Ovary (tissue), 9 donors: ENCODE data around the gene P2RX1. TPM values are rescaled to one million over a fixed set of nuclear protein-coding genes. Genes with fewer than 3 reads are reported as not detected.

Experiments
- DNase-seq, 5 donors: peaks; one replicate each; pipeline ENCODE4 v3.0.0-alpha.2; 2019 to 2020
- H3K27ac ChIP-seq, 2 donors: fragments of 200-600 bp; one replicate each; pipeline versions ENCODE4 v1.5.1 to v1.8.0; 2019 to 2022
- H3K27me3 ChIP-seq: fragments of 200-600 bp; one replicate; pipeline ENCODE4 v1.8.0; 2022
- H3K36me3 ChIP-seq: fragments of 200-600 bp; sonication (generic); one replicate; pipeline ENCODE4 v1.5.1; 2019
- H3K4me1 ChIP-seq: one replicate; pipeline ENCODE4 v1.8.1; 2013; ENCODE audit warnings: mild to moderate bottlenecking, moderate library complexity; ENCODE audit not compliant: insufficient read depth
- H3K4me3 ChIP-seq: fragments of 200-600 bp; sonication (generic); one replicate; pipeline ENCODE4 v1.5.1; 2017
- H3K9me3 ChIP-seq, 2 donors: fragments of 200-600 bp in 1 of 2; sonication (generic) in 1 of 2; one replicate each; pipeline versions ENCODE4 v1.5.1 to v1.8.1; 2013 to 2019; ENCODE audit warnings: mild to moderate bottlenecking in 1 of 2, moderate library complexity in 1 of 2
- CTCF ChIP-seq, 3 donors: fragments of 450-650 bp in 2 of 3; fragments of 200-600 bp in 1 of 3; IDR thresholded peaks; one replicate each; pipeline versions ENCODE4 v1.5.1 to v1.8.0; 2016 to 2022; ENCODE audit warnings: antibody characterized with exemption in 3 of 3, mild to moderate bottlenecking in 1 of 3
- EP300 ChIP-seq: sonication (generic); formaldehyde crosslinking; IDR thresholded peaks from one replicate; pipeline ENCODE4 v1.6.1; 2017; ENCODE audit warnings: antibody characterized with exemption
- POLR2A ChIP-seq: fragments of 450-650 bp; IDR thresholded peaks from one replicate; pipeline ENCODE4 v1.6.1; 2017; ENCODE audit warnings: antibody characterized with exemption, mild to moderate bottlenecking, moderate library complexity
- WGBS, 3 donors: extraction: QIAGEN DNeasy Blood & Tissue Kit in 1 of 3; methylation state at CpG; one replicate each; pipeline versions ENCODE4 v1.1.5 to v1.1.7; 2013 to 2017; 5-methylcytosine and 5-hydroxymethylcytosine counted together
- intact Hi-C, 4 donors: fragments of 100-400 bp; cut with DNase I; formaldehyde crosslinking; loops; one replicate each; pipeline versions ENCODE4 v1.11.0 to v1.15.1; 2022 to 2023
- polyA plus RNA-seq, 2 donors: library from polyadenylated mRNA; stranded (reverse); fragments of 200-250 nt in 1 of 2; fragments of 350-450 nt in 1 of 2; fragmentation: Illumina TruSeq in 1 of 2; extraction: RNeasy Lipid Tissue Mini Kit (QIAGEN cat#74804) in 1 of 2; gene quantifications; one replicate each; pipeline ENCODE4 v1.2.3, GENCODE V29; 2013 to 2014
- total RNA-seq, 7 donors: library from RNA; depleted of rRNA in 2 of 7; stranded (reverse); fragments of >200 nt in 2 of 7; fragmentation: NEBNext Ultra II Directional in 3 of 7; extraction: Animal tissue kit (Norgen Biotek cat#: 25700) in 3 of 7; gene quantifications; one replicate each; pipeline versions ENCODE4 v1.1.0 to v1.2.4, GENCODE V29; 2016 to 2023
- donor health status: DM: no; HTN: no; CAD: no; lungs with moderate emphysema.
- donor health status: DM: no; HTN: no; CAD: no.
- donor health status: Bipolar disorder and iron deficiency.
- donor health status: DM: yes; HTN: yes; CAD: no.
- donor health status: DM: no; HTN: no; CAD: no.
- donor health status: DM: yes; HTN: yes; CAD: no.

The P2RX1 gene
- total and polyA plus RNA-seq, 9 donors = 0.24 to 4.6 (median 0.99) TPM

GRCh38 chr17:3852561-3852960, 63.7 kb downstream of the P2RX1 start:
- Histone ChIP-seq H3K27ac (no peak overlapping the region), H3K9me3 (no peaks in the 10 kb centered on the region), H3K4me3 (no peak overlapping the region), H3K36me3 (no peaks in the 10 kb centered on the region), H3K4me1 (no peaks in the 10 kb centered on the region), H3K27me3 (no peaks in the 10 kb centered on the region)
- intact Hi-C loops = loop anchor here in 1 of 4 donors (10.0 kb wide), 1 partner anchor 118 kb away; no protein-coding TSS in a partner anchor
- no peak for TF ChIP-seq CTCF (IDR thresholded peaks at IDR 0.05)
- no peak for TF ChIP-seq EP300
- no peak for TF ChIP-seq POLR2A
- 77 to 82% (median 80%) methylated on average over 10 of the region's 10 CpGs for WGBS, 3 donors
- no peak for DNase-seq

- Histone ChIP-seq H3K4me1 (no peaks in the 10 kb centered on the region), H3K27ac (no peak overlapping the region), H3K9me3 (no peaks in the 10 kb centered on the region), H3K36me3 (no peaks in the 10 kb centered on the region), H3K4me3 (no peak overlapping the region), H3K27me3 (no peaks in the 10 kb centered on the region)
- TF ChIP-seq POLR2A = no peak
- no peak for TF ChIP-seq CTCF (IDR thresholded peaks at IDR 0.05)
- TF ChIP-seq EP300 = no peak
- DNase-seq = no peak
- 73 to 76% (median 75%) methylated on average over 24 of the region's 24 CpGs for WGBS, 3 donors
- intact Hi-C loops = loop anchor here in 1 of 4 donors (10.0 kb wide), 1 partner anchor 117 kb away; no protein-coding TSS in a partner anchor
Observed at GRCh38 chr17:3851461-3852100, 64.7 kb downstream of the P2RX1 start.

DNA sequence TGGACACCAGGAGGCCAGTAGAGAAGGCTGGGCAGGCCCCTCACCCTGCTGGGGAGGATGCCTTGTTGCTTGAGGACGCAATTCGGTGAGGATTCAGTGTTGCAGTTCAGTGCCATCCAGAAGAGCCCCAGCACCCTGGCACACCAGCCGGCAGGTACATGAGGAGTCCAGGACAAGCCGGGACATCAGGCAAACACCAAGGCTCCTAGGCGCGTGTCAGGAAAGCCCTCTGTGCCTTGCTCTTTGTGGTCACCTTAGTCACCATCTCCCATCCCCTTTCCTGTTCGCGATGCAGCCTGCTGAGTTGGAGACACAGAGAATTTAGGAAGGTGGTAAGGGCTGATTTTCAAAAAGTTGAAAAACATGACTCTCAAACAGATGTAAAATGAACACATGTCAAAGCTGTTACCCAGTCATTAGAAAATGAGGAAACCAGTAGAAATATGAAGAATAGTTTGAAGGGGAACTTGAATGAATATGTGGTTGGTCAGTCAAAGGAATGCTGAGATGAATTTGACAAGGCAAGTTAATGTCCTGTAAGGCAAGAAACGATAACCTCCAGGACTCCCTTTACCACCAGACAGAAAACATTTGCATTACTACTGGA, 67.9 kb downstream of the P2RX1 start:
- TF ChIP-seq POLR2A (no peak), CTCF (IDR thresholded peaks at IDR 0.05) (no peak), EP300 (no peak)
- WGBS, 3 donors = 82 to 86% (median 83%) methylated on average over 9 of the region's 9 CpGs
- DNase-seq = no peak
- no peaks in the 10 kb centered on the region for H3K4me1 ChIP-seq
- H3K4me3 ChIP-seq = no peak overlapping the region
- intact Hi-C loops = loop anchor here in 2 of 4 donors (5.0 kb wide), 2 partner anchors 96 to 111 kb away; no protein-coding TSS in a partner anchor
- H3K27ac ChIP-seq = no peak overlapping the region
- no peaks in the 10 kb centered on the region for H3K36me3 ChIP-seq
- no peaks in the 10 kb centered on the region for H3K27me3 ChIP-seq
- no peaks in the 10 kb centered on the region for H3K9me3 ChIP-seq

DNA sequence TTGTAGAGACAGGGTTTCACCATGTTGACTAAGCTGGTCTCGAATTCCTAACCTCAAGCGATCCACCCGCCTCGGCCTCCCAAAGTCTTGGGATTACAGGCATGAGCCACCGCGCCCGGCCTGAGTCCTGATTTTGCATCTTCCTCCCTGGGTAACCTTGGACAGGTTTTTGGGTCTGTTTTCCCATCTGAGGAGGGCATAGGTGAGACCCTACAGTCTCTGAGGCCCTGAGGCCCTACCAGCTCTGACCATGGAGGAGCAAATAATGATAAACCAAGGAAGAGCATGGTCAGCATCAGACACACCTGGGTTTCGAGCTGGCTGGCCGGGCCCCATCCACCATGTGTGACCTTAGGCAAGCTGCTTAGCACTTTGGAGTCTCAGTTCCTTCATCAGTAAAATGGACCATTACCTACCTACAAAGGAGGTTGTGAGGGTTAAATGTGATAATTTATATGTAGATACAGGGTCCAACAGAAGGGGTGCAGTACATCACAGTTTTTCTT, 69.0 kb downstream of the P2RX1 start:
- no peaks in the 10 kb centered on the region for H3K9me3 ChIP-seq
- 92 to 97% (median 93%) methylated on average over 9 of the region's 9 CpGs for WGBS, 3 donors
- no peaks in the 10 kb centered on the region for H3K4me1 ChIP-seq
- TF ChIP-seq CTCF (IDR thresholded peaks at IDR 0.05) (no peak), POLR2A (no peak), EP300 (no peak)
- no peak overlapping the region for H3K4me3 ChIP-seq
- no peaks in the 10 kb centered on the region for H3K36me3 ChIP-seq
- no peak overlapping the region for H3K27ac ChIP-seq
- no peaks in the 10 kb centered on the region for H3K27me3 ChIP-seq
- intact Hi-C loops = loop anchor here in 2 of 4 donors (5.0 kb wide), 2 partner anchors 95 to 110 kb away; no protein-coding TSS in a partner anchor
- no peak for DNase-seq

Other genes with a start within 250 kb of the P2RX1 start
- 100 to 1,000 TPM in 6 of 7 donors, 10 to 100 TPM in 1; 64.3 to 166 (median 128) TPM for gene TAX1BP3, start 247.9 kb downstream of the P2RX1 start, total RNA-seq
- 100 to 1,000 TPM in 1 of 2 donors, 10 to 100 TPM in 1; 48.7 to 100 TPM for gene TAX1BP3, start 247.9 kb downstream of the P2RX1 start, polyA plus RNA-seq
- 10 to 100 TPM in 6 of 7 donors, 1 to 10 TPM in 1; 7.6 to 28.7 (median 20.5) TPM for gene EMC6, start 247.7 kb downstream of the P2RX1 start, total RNA-seq
- 10 to 100 TPM; 20.3 to 38.9 TPM for gene EMC6, start 247.7 kb downstream of the P2RX1 start, polyA plus RNA-seq
- 1 to 10 TPM in 2 of 7 donors, under 1 TPM in 5; 0.15 to 1.1 (median 0.61) TPM for gene P2RX5, start 220.3 kb downstream of the P2RX1 start, total RNA-seq
- under 1 TPM; 0.23 to 0.63 TPM for gene P2RX5, start 220.3 kb downstream of the P2RX1 start, polyA plus RNA-seq
- gene HASPIN, start 192.6 kb downstream of the P2RX1 start, total RNA-seq = under 1 TPM in 6 of 7 donors, not detected in 1; 0.10 to 0.92 (median 0.25) TPM
- gene HASPIN, start 192.6 kb downstream of the P2RX1 start, polyA plus RNA-seq = under 1 TPM; 0.15 to 0.38 TPM
- 10 to 100 TPM; 13.3 to 22.3 (median 16.5) TPM for gene ITGAE, start 115.3 kb downstream of the P2RX1 start, total RNA-seq
- gene ITGAE, start 115.3 kb downstream of the P2RX1 start, polyA plus RNA-seq = 10 to 100 TPM; 21.6 to 27.0 TPM
- 10 to 100 TPM; 15.7 to 43.2 (median 37.6) TPM for gene NCBP3, start 70.2 kb downstream of the P2RX1 start, total RNA-seq
- gene NCBP3, start 70.2 kb downstream of the P2RX1 start, polyA plus RNA-seq = 10 to 100 TPM; 17.7 to 38.9 TPM
- gene CAMKK1, start 23.4 kb downstream of the P2RX1 start, total RNA-seq = 10 to 100 TPM in 3 of 7 donors, 1 to 10 TPM in 4; 4.7 to 15.1 (median 9.8) TPM
- gene CAMKK1, start 23.4 kb downstream of the P2RX1 start, polyA plus RNA-seq = 1 to 10 TPM; 2.8 to 4.6 TPM
- 1 to 10 TPM; 1.6 to 9.9 (median 4.2) TPM for gene ATP2A3, start 48.0 kb upstream of the P2RX1 start, total RNA-seq
- gene ATP2A3, start 48.0 kb upstream of the P2RX1 start, polyA plus RNA-seq = 1 to 10 TPM; 2.5 to 6.0 TPM
- gene ZZEF1, start 226.6 kb upstream of the P2RX1 start, total RNA-seq = 10 to 100 TPM; 36.4 to 60.8 (median 46.7) TPM
- 10 to 100 TPM; 16.6 to 30.0 TPM for gene ZZEF1, start 226.6 kb upstream of the P2RX1 start, polyA plus RNA-seq
- gene CYB5D2, start 226.7 kb upstream of the P2RX1 start, total RNA-seq = 10 to 100 TPM; 12.2 to 38.9 (median 18.5) TPM
- 10 to 100 TPM; 16.9 to 28.9 TPM for gene CYB5D2, start 226.7 kb upstream of the P2RX1 start, polyA plus RNA-seq